Measurements from ENCODE around the gene OR2G2. TPM values are rescaled to one million over a fixed set of nuclear protein-coding genes. Genes with fewer than 3 reads are reported as not detected.

OR2G2 gene
- total and polyA plus RNA-seq, 2 of the 8 experiments (the other 6 are each of a cell fraction or from before 2014, with no cell fraction given), result not detected

DNA sequence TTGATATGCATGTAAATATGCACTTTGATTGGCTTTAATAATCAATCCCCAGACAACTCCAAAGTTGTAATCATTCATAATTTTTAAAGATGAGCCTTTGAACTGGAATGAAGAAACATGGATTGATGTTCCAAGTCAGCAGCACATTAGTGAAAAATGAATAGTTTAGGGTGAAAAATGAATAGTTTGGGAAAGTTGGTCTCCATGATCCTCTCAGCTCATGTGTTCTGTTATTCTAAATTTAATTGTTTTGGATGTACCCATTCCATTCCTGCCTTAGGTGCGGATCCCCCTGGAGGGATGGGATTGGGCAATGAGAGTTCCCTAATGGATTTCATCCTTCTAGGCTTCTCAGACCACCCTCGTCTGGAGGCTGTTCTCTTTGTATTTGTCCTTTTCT lies 17.1 kb downstream of the OR2G2 start, which contains the start of gene OR2G3 (continued):
- TF ChIP-seq, protein P1, sequence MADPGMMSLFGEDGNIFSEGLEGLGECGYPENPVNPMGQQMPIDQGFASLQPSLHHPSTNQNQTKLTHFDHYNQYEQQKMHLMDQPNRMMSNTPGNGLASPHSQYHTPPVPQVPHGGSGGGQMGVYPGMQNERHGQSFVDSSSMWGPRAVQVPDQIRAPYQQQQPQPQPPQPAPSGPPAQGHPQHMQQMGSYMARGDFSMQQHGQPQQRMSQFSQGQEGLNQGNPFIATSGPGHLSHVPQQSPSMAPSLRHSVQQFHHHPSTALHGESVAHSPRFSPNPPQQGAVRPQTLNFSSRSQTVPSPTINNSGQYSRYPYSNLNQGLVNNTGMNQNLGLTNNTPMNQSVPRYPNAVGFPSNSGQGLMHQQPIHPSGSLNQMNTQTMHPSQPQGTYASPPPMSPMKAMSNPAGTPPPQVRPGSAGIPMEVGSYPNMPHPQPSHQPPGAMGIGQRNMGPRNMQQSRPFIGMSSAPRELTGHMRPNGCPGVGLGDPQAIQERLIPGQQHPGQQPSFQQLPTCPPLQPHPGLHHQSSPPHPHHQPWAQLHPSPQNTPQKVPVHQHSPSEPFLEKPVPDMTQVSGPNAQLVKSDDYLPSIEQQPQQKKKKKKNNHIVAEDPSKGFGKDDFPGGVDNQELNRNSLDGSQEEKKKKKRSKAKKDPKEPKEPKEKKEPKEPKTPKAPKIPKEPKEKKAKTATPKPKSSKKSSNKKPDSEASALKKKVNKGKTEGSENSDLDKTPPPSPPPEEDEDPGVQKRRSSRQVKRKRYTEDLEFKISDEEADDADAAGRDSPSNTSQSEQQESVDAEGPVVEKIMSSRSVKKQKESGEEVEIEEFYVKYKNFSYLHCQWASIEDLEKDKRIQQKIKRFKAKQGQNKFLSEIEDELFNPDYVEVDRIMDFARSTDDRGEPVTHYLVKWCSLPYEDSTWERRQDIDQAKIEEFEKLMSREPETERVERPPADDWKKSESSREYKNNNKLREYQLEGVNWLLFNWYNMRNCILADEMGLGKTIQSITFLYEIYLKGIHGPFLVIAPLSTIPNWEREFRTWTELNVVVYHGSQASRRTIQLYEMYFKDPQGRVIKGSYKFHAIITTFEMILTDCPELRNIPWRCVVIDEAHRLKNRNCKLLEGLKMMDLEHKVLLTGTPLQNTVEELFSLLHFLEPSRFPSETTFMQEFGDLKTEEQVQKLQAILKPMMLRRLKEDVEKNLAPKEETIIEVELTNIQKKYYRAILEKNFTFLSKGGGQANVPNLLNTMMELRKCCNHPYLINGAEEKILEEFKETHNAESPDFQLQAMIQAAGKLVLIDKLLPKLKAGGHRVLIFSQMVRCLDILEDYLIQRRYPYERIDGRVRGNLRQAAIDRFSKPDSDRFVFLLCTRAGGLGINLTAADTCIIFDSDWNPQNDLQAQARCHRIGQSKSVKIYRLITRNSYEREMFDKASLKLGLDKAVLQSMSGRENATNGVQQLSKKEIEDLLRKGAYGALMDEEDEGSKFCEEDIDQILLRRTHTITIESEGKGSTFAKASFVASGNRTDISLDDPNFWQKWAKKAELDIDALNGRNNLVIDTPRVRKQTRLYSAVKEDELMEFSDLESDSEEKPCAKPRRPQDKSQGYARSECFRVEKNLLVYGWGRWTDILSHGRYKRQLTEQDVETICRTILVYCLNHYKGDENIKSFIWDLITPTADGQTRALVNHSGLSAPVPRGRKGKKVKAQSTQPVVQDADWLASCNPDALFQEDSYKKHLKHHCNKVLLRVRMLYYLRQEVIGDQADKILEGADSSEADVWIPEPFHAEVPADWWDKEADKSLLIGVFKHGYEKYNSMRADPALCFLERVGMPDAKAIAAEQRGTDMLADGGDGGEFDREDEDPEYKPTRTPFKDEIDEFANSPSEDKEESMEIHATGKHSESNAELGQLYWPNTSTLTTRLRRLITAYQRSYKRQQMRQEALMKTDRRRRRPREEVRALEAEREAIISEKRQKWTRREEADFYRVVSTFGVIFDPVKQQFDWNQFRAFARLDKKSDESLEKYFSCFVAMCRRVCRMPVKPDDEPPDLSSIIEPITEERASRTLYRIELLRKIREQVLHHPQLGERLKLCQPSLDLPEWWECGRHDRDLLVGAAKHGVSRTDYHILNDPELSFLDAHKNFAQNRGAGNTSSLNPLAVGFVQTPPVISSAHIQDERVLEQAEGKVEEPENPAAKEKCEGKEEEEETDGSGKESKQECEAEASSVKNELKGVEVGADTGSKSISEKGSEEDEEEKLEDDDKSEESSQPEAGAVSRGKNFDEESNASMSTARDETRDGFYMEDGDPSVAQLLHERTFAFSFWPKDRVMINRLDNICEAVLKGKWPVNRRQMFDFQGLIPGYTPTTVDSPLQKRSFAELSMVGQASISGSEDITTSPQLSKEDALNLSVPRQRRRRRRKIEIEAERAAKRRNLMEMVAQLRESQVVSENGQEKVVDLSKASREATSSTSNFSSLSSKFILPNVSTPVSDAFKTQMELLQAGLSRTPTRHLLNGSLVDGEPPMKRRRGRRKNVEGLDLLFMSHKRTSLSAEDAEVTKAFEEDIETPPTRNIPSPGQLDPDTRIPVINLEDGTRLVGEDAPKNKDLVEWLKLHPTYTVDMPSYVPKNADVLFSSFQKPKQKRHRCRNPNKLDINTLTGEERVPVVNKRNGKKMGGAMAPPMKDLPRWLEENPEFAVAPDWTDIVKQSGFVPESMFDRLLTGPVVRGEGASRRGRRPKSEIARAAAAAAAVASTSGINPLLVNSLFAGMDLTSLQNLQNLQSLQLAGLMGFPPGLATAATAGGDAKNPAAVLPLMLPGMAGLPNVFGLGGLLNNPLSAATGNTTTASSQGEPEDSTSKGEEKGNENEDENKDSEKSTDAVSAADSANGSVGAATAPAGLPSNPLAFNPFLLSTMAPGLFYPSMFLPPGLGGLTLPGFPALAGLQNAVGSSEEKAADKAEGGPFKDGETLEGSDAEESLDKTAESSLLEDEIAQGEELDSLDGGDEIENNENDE (IDR thresholded peaks at IDR 0.05; ENCODE audit: insufficient replicate concordance, low read length), result no peak
- TF ChIP-seq SP2 (IDR thresholded peaks at IDR 0.05; ENCODE audit: low read length) (no peak), SIX5 (IDR thresholded peaks at IDR 0.05; ENCODE audit: low read depth, low read length) (no peak), NANOG (IDR thresholded peaks at IDR 0.05; ENCODE audit: insufficient read depth, low read depth, low read length, poor library complexity, severe bottlenecking) (no peak), TCF12 (IDR thresholded peaks at IDR 0.05; ENCODE audit: low read depth, low read length) (no peak), KDM5A (IDR thresholded peaks at IDR 0.05; ENCODE audit: low read length) (no peak), MAX (IDR thresholded peaks at IDR 0.05) (no peak), CTBP2 (IDR thresholded peaks at IDR 0.05; ENCODE audit: borderline replicate concordance, insufficient read depth, insufficient read length, low read length) (no peak), TAF1 (IDR thresholded peaks at IDR 0.05; ENCODE audit: low read depth, low read length) (no peak)
